Endothelial cell of umbilical vein (primary cell): ENCODE data around the gene MIS18A. TPM values are rescaled to one million over a fixed set of nuclear protein-coding genes. Genes with fewer than 3 reads are reported as not detected.

Experiments used
- BruUV-seq: library from RNA; stranded (reverse); fragments of 400-500 nt; replicated peaks from 2 replicates; lab custom pipeline; 2021; lab: Mats Ljungman, UMichigan
- CTCF ChIA-PET: fragments of 300-600, 350-600 bp; sonication (Branson Sonifier 250); formaldehyde crosslinking; loops from one replicate; lab custom pipeline; 2021; ENCODE audit warnings: antibody characterized with exemption, inconsistent platforms; lab: Charles Lee
- POLR2A ChIA-PET: fragments of 300-600, 350-600 bp; sonication (Branson Sonifier 250); formaldehyde crosslinking; loops from one replicate; lab custom pipeline; 2021; ENCODE audit warnings: antibody characterized with exemption, inconsistent platforms; lab: Charles Lee
- DNase-seq: peaks from one replicate; pipeline ENCODE4 v3.0.0-alpha.2; 2011; ENCODE audit warnings: low read depth, low spot score
- FAIRE-seq: peaks from 2 replicates; lab custom pipeline; 2011; peaks lifted over from hg19 to GRCh38; lab: Jason Lieb, UNC
- H2AFZ ChIP-seq: 2 replicates; pipeline ENCODE4 v1.6.0; 2012; ENCODE audit warnings: low read depth, low read length, control low read depth, inconsistent platforms
- H3K27ac ChIP-seq: 2 replicates; pipeline ENCODE4 v1.5.1; 2011; ENCODE audit warnings: low read depth, mild to moderate bottlenecking, control low read depth, low read length, moderate library complexity; ENCODE audit not compliant: insufficient read depth
- H3K27me3 ChIP-seq, 2 experiments: 2 replicates each; pipeline versions ENCODE4 v1.6.0 to v1.6.1; 2011; ENCODE audit warnings: low read length in 2 of 2, mixed read lengths in 1 of 2; ENCODE audit not compliant: control insufficient read depth in 2 of 2, insufficient read depth in 2 of 2
- H3K36me3 ChIP-seq, 2 experiments: 2 replicates in 1 of 2; 3 replicates in 1 of 2; pipeline ENCODE4 v1.5.1; 2011; ENCODE audit warnings: low read length in 2 of 2, mild to moderate bottlenecking in 1 of 2, moderate library complexity in 1 of 2; ENCODE audit not compliant: control insufficient read depth in 2 of 2, insufficient read depth in 2 of 2; ENCODE audit errors: extremely low read depth in 1 of 2
- H3K4me1 ChIP-seq: 3 replicates; pipeline ENCODE4 v1.5.1; 2011; ENCODE audit warnings: mild to moderate bottlenecking, low read length; ENCODE audit not compliant: control insufficient read depth, insufficient read depth; ENCODE audit errors: extremely low read depth
- H3K4me2 ChIP-seq: 2 replicates; pipeline ENCODE4 v1.6.1; 2011; ENCODE audit warnings: low read length, control low read depth, mixed read lengths; ENCODE audit not compliant: insufficient read depth
- H3K4me3 ChIP-seq, 3 experiments: fragments of 200-600 bp in 1 of 3; sonication (generic), shearing (Covaris generic) in 1 of 3; replicated peaks in 1 of 3; 2 replicates each; pipeline ENCODE4 v1.5.1; 2011 to 2016; ENCODE audit warnings: control low read depth in 3 of 3, low read length in 3 of 3, mild to moderate bottlenecking in 2 of 3, inconsistent platforms in 1 of 3, low read depth in 1 of 3, moderate library complexity in 1 of 3; ENCODE audit not compliant: insufficient read depth in 1 of 3
- H3K79me2 ChIP-seq: 2 replicates; pipeline ENCODE4 v1.6.0; 2012; ENCODE audit warnings: low read length, inconsistent platforms; ENCODE audit not compliant: control insufficient read depth, insufficient read depth
- H3K9ac ChIP-seq: replicated peaks from 2 replicates; pipeline ENCODE3; 2011; ENCODE audit warnings: low read length, control low read depth; ENCODE audit not compliant: insufficient read depth; ENCODE audit errors: extremely low read depth
- H3K9me1 ChIP-seq: replicated peaks from 3 replicates; pipeline ENCODE4 v1.6.0; 2011; ENCODE audit warnings: mild to moderate bottlenecking, low read length; ENCODE audit not compliant: control insufficient read depth, insufficient read depth; ENCODE audit errors: extremely low read depth
- H3K9me3 ChIP-seq: replicated peaks from 2 replicates; pipeline ENCODE4 v1.5.1; 2012; ENCODE audit warnings: low read length, inconsistent platforms; ENCODE audit not compliant: control insufficient read depth, insufficient read depth
- H4K20me1 ChIP-seq: replicated peaks from 2 replicates; pipeline ENCODE3; 2011; ENCODE audit warnings: mild to moderate bottlenecking, low read length; ENCODE audit not compliant: control insufficient read depth, insufficient read depth; ENCODE audit errors: extremely low read depth
- CTCF ChIP-seq, 2 donors: IDR thresholded peaks; 1 replicate in 1 of 2; 2 replicates in 1 of 2; pipeline ENCODE4 v1.5.1; 2011; ENCODE audit warnings: low read length in 2 of 2, mild to moderate bottlenecking in 2 of 2, moderate library complexity in 2 of 2, control low read depth in 1 of 2, inconsistent platforms in 1 of 2, low read depth in 1 of 2; ENCODE audit not compliant: insufficient read depth in 1 of 2; ENCODE audit errors: extremely low read depth in 1 of 2
- EZH2 ChIP-seq: IDR thresholded peaks from 2 replicates; pipeline ENCODE4 v1.6.1; 2012; ENCODE audit warnings: borderline replicate concordance, low read depth, mild to moderate bottlenecking, moderate library complexity, low read length, inconsistent platforms; ENCODE audit not compliant: severe bottlenecking
- FOS ChIP-seq: IDR thresholded peaks from 2 replicates; pipeline ENCODE4 v1.6.1; 2011; ENCODE audit warnings: mild to moderate bottlenecking, low read length, moderate library complexity, borderline replicate concordance; ENCODE audit not compliant: insufficient read depth
- GATA2 ChIP-seq: IDR thresholded peaks from 2 replicates; pipeline ENCODE4 v1.7.0; 2011; ENCODE audit warnings: low read depth, mild to moderate bottlenecking, moderate library complexity, mixed read lengths, low read length; ENCODE audit not compliant: insufficient read length, insufficient read depth
- JUN ChIP-seq: IDR thresholded peaks from 2 replicates; pipeline ENCODE4 v1.6.1; 2011; ENCODE audit warnings: borderline replicate concordance, low read depth; ENCODE audit not compliant: insufficient read length, insufficient read depth
- MAX ChIP-seq: IDR thresholded peaks from 2 replicates; pipeline ENCODE4 v1.6.1; 2011; ENCODE audit not compliant: insufficient read depth, insufficient read length
- MYC ChIP-seq: IDR thresholded peaks from one replicate; pipeline ENCODE4 v1.6.1; 2011; ENCODE audit warnings: mild to moderate bottlenecking, low read depth, low read length
- POLR2A ChIP-seq: IDR thresholded peaks from 2 replicates; pipeline ENCODE4 v1.6.1; 2012; ENCODE audit warnings: low read depth, mild to moderate bottlenecking, control low read depth, low read length
- POLR2AphosphoS5 ChIP-seq: IDR thresholded peaks from 2 replicates; pipeline ENCODE4 v1.6.1; 2012; ENCODE audit warnings: low read depth, mild to moderate bottlenecking, control low read depth, low read length, moderate library complexity; ENCODE audit not compliant: insufficient read depth
- dilution Hi-C: fragments of 300-500 bp; cut with MboI; formaldehyde crosslinking; loops from one replicate; pipeline ENCODE4 v1.15.0; 2019; ENCODE audit warnings: low sequenced_read_pairs; ENCODE audit not compliant: extremely low pct_ligation_motif_present
- intact Hi-C: fragments of 100-400 bp; cut with micrococcal nuclease; formaldehyde crosslinking; loops from one replicate; pipeline ENCODE4 v1.10.0; 2022
- polyA plus RNA-seq, 4 experiments: library from polyadenylated mRNA; depleted of rRNA in 3 of 4; stranded (reverse) in 3 of 4; unstranded in 1 of 4; fragments of >200 nt; gene quantifications; 2 replicates each; pipeline versions ENCODE4 v1.2.1 to v1.2.3, GENCODE V29; 2011 to 2012; ENCODE audit warnings: missing spikeins in 1 of 4
- total RNA-seq: library from RNA; stranded (reverse); gene quantifications from 2 replicates; pipeline ENCODE4 v1.2.3, GENCODE V29; 2021

The MIS18A gene
- total and polyA plus RNA-seq, 2 donors (not counting 3 experiments of a cell fraction or from before 2014, with no cell fraction given), result 7.9 to 19.7 TPM

GRCh38 chr21:32308696-32309095, 29.8 kb upstream of the MIS18A start:
- POLR2A ChIA-PET, result no interaction called here
- CTCF ChIA-PET, result interaction anchor here (1.3 kb wide), 1 partner anchor 292 kb away, joined by 5 read pairs; no protein-coding TSS in a partner anchor
- H4K20me1 ChIP-seq, result no peaks in the 10 kb centered on the region

More at GRCh38 chr21:32308696-32309095, 29.8 kb upstream of the MIS18A start:
- Histone ChIP-seq H3K36me3 (peaks cover 2 to 5% of the 10 kb centered on the region in 2 experiments), H3K9me1 (no peaks in the 10 kb centered on the region), H3K9ac (no peak overlapping the region), H2AFZ (no peak overlapping the region), H3K27me3 (no peaks in the 10 kb centered on the region), H3K79me2 (no peaks in the 10 kb centered on the region), H3K4me2 (no peak overlapping the region), H3K27ac (no peak overlapping the region), H3K9me3 (no peaks in the 10 kb centered on the region), H3K4me3 (no peak overlapping the region), H3K4me1 (no peaks in the 10 kb centered on the region)
- no TSS peak for BruUV-seq
- no peak for TF ChIP-seq EZH2
- no peak for TF ChIP-seq CTCF (IDR thresholded peaks at IDR 0.05; ENCODE audit: extremely low read depth in 1 of 2, insufficient read depth in 1 of 2, low read depth in 1 of 2, low read length in 2 of 2)
- TF ChIP-seq POLR2AphosphoS5, result no peak
- no peak for TF ChIP-seq JUN
- TF ChIP-seq GATA2, result no peak
- no peak for TF ChIP-seq MYC
- no peak for TF ChIP-seq FOS
- no peak for TF ChIP-seq POLR2A
- no peak for TF ChIP-seq MAX
- no peak for FAIRE-seq
- dilution Hi-C loops (no loop called here), intact Hi-C loops (loop anchor here (5.0 kb wide), 1 partner anchor 294 kb away; no protein-coding TSS in a partner anchor)
- DNase-seq, result no peak
